ENCODE data around the gene CFAP141.
A peak's percentile ranks its signal among the peaks of the same experiment; 100 is the strongest.
"Not testable (repeated sequence)": the region's sequence is repeated elsewhere in the genome, so short reads cannot be mapped to it uniquely, and the experiment has no call there.

Gene CFAP141

GRCh38 chr1:154206196-154206595, at the start of gene CFAP141:
TSS of gene CFAP141 (minus strand) at chr1:154206333. CDS start at chr1:154206307, 26 bp downstream.
- DNase-seq = no peak

GRCh38 chr1:154253671-154254070, 47.5 kb upstream of the CFAP141 start:
- DNase-seq = no peak

- no peak for DNase-seq
These were observed 35.7 kb upstream of the CFAP141 start for GRCh38 chr1:154241703-154242351.

GRCh38 chr1:154240294-154240833, 34.2 kb upstream of the CFAP141 start:
- DNase-seq = no peak

- DNase-seq = no peak
These were observed 33.4 kb upstream of the CFAP141 start for GRCh38 chr1:154239491-154239890.

GRCh38 chr1:154237880-154238506, 31.9 kb upstream of the CFAP141 start:
- no peak for DNase-seq

- DNase-seq = no peak
These were observed 31.3 kb upstream of the CFAP141 start for GRCh38 chr1:154237435-154237834.

GRCh38 chr1:154236855-154237254, 30.7 kb upstream of the CFAP141 start:
- no peak for DNase-seq

GRCh38 chr1:154233127-154233526, 27.0 kb upstream of the CFAP141 start:
- DNase-seq = not testable (repeated sequence)

- DNase-seq = not testable (repeated sequence)
These were observed 25.0 kb upstream of the CFAP141 start for GRCh38 chr1:154231112-154231511.

- no peak for DNase-seq
These were observed 19.2 kb upstream of the CFAP141 start for GRCh38 chr1:154225370-154225769.

- DNase-seq = no peak
These were observed 17.5 kb upstream of the CFAP141 start for GRCh38 chr1:154223621-154224020.

GRCh38 chr1:154222918-154223317, 16.8 kb upstream of the CFAP141 start:
- DNase-seq = no peak

GRCh38 chr1:154222518-154222917, 16.4 kb upstream of the CFAP141 start:
- no peak for DNase-seq

GRCh38 chr1:154221278-154222001, 15.3 kb upstream of the CFAP141 start:
- peak; percentile 42 to 61 (median 54) for DNase-seq

GRCh38 chr1:154220970-154221277, 14.8 kb upstream of the CFAP141 start:
- no peak for DNase-seq

GRCh38 chr1:154220071-154220969, 14.2 kb upstream of the CFAP141 start, which contains the start of gene UBAP2L:
TSS of gene UBAP2L (plus strand) at chr1:154220955. CDS start at chr1:154225124, 4,169 bp downstream.
- peak; percentile 94 to 98 (median 97) for DNase-seq

GRCh38 chr1:154219541-154219940, 13.4 kb upstream of the CFAP141 start:
- no peak for DNase-seq

- no peak for DNase-seq
These were observed 12.4 kb upstream of the CFAP141 start for GRCh38 chr1:154218545-154218944.

GRCh38 chr1:154213274-154213673, 7.1 kb upstream of the CFAP141 start:
- DNase-seq = no peak

GRCh38 chr1:154212083-154212482, 6.0 kb upstream of the CFAP141 start:
- DNase-seq = no peak

GRCh38 chr1:154208677-154209388, 2.7 kb upstream of the CFAP141 start:
- no peak for DNase-seq

Data from activated CD4-positive, CD25-positive, alpha-beta regulatory T cell (primary cell).